PC-3 (cell line): ENCODE measurements around the gene ZFYVE28.

Experiments
- EZH2phosphoT487 ChIP-seq: fragments of 300-600 bp; sonication (generic); IDR thresholded peaks from 2 replicates; pipeline ENCODE4 v1.6.1; 2018; ENCODE audit warnings: mild to moderate bottlenecking, antibody characterized with exemption, low read length, borderline replicate concordance
- TF ChIP-seq, protein P1 (sequence below): fragments of 300-600 bp; sonication (generic); conservative IDR thresholded peaks from 2 replicates; pipeline ENCODE4 v1.5.1; 2017; ENCODE audit warnings: antibody characterized with exemption, low read depth, mild to moderate bottlenecking, low read length

GRCh38 chr4:2341911-2342652 is 76.4 kb downstream of the ZFYVE28 start:
- TF ChIP-seq, protein P1, sequence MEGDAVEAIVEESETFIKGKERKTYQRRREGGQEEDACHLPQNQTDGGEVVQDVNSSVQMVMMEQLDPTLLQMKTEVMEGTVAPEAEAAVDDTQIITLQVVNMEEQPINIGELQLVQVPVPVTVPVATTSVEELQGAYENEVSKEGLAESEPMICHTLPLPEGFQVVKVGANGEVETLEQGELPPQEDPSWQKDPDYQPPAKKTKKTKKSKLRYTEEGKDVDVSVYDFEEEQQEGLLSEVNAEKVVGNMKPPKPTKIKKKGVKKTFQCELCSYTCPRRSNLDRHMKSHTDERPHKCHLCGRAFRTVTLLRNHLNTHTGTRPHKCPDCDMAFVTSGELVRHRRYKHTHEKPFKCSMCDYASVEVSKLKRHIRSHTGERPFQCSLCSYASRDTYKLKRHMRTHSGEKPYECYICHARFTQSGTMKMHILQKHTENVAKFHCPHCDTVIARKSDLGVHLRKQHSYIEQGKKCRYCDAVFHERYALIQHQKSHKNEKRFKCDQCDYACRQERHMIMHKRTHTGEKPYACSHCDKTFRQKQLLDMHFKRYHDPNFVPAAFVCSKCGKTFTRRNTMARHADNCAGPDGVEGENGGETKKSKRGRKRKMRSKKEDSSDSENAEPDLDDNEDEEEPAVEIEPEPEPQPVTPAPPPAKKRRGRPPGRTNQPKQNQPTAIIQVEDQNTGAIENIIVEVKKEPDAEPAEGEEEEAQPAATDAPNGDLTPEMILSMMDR, result no peak
- no peak for TF ChIP-seq EZH2phosphoT487
